WI38 (cell line): ENCODE measurements around the gene IL19.
"Not testable (repeated sequence)": the region's sequence is repeated elsewhere in the genome, so short reads cannot be mapped to it uniquely, and the experiment has no call there.

Experiments
- H3K4me3 ChIP-seq: 2 replicates; pipeline ENCODE4 v1.5.1; 2011; ENCODE audit warnings: low read depth, mild to moderate bottlenecking, control low read depth, low read length
- CTCF ChIP-seq: IDR thresholded peaks from 2 replicates; pipeline ENCODE4 v1.5.1; 2012; ENCODE audit warnings: low read depth, mild to moderate bottlenecking, control low read depth, low read length

The IL19 gene

GRCh38 chr1:206843626-206844025 lies 73.1 kb downstream of the IL19 start:
- no peak for TF ChIP-seq CTCF
- H3K4me3 ChIP-seq = no peak overlapping the region

GRCh38 chr1:206846487-206846886 lies 75.9 kb downstream of the IL19 start:
- TF ChIP-seq CTCF = no peak
- no peak overlapping the region for H3K4me3 ChIP-seq

- TF ChIP-seq CTCF = no peak
Observed at GRCh38 chr1:206847337-206847834, 76.8 kb downstream of the IL19 start.

GRCh38 chr1:206847946-206848345 lies 77.4 kb downstream of the IL19 start:
- H3K4me3 ChIP-seq = no peak overlapping the region
- no peak for TF ChIP-seq CTCF

More at GRCh38 chr1:206847337-206847834, 76.8 kb downstream of the IL19 start:
- H3K4me3 ChIP-seq = no peak overlapping the region

GRCh38 chr1:206850401-206850800 lies 79.8 kb downstream of the IL19 start:
- H3K4me3 ChIP-seq = no peak overlapping the region
- no peak for TF ChIP-seq CTCF

- no peak for TF ChIP-seq CTCF
- no peak overlapping the region for H3K4me3 ChIP-seq
Observed at GRCh38 chr1:206851341-206852010, 80.9 kb downstream of the IL19 start.

- H3K4me3 ChIP-seq = not testable (repeated sequence)
Observed at GRCh38 chr1:206852662-206853061, 82.1 kb downstream of the IL19 start.

GRCh38 chr1:206853696-206854095 lies 83.1 kb downstream of the IL19 start:
- not testable (repeated sequence) for H3K4me3 ChIP-seq
